Measurements from ENCODE around the gene COG5. TPM values are rescaled to one million over a fixed set of nuclear protein-coding genes. Genes with fewer than 3 reads are reported as not detected.

The COG5 gene
- total and polyA plus RNA-seq, 2 of the 8 experiments (the other 6 are each of a cell fraction or from before 2014, with no cell fraction given) = 10.5 to 28.1 TPM

GRCh38 chr7:107206136-107206535 is 357.6 kb downstream of the COG5 start:
- Histone ChIP-seq H3K4ac (replicated peaks; ENCODE audit: insufficient read length, low read depth, low read length) (no peak overlapping the region), H3K4me3 (ENCODE audit: extremely low read depth in 1 of 4, insufficient read depth in 2 of 4, low read depth in 3 of 4, low read length in 4 of 4) (no peak overlapping the region), H2BK5ac (ENCODE audit: low read depth, low read length) (no peak overlapping the region), H3K27me3 (replicated peaks in 1 of 4; ENCODE audit: control insufficient read depth in 3 of 4, extremely low read depth in 1 of 4, insufficient read depth in 3 of 4, low read length in 3 of 4) (no peaks in the 10 kb centered on the region), H3K18ac (ENCODE audit: extremely low read depth, low read length) (no peak overlapping the region), H4K5ac (ENCODE audit: insufficient read length, low read depth, low read length) (no peak overlapping the region), H4K91ac (replicated peaks; ENCODE audit: insufficient read length, low read length) (no peak overlapping the region), H2AK5ac (ENCODE audit: low read depth, low read length) (no peak overlapping the region), H3K4me1 (replicated peaks in 1 of 4; ENCODE audit: control insufficient read depth in 3 of 4, insufficient read depth in 4 of 4, low read length in 3 of 4) (no peaks in the 10 kb centered on the region), H4K20me1 (replicated peaks in 1 of 2; ENCODE audit: control insufficient read depth in 1 of 2, insufficient read depth in 2 of 2, low read length in 2 of 2) (peaks cover 0 to 6% of the 10 kb centered on the region in 2 experiments), H3K36me3 (ENCODE audit: control insufficient read depth in 2 of 4, insufficient read depth in 4 of 4, low read length in 3 of 4) (peaks cover 0 to 27% (median 5%) of the 10 kb centered on the region in 4 experiments; a peak in 7 of 8 replicates), H2BK120ac (replicated peaks; ENCODE audit: low read depth, low read length) (no peak overlapping the region), H3K56ac (replicated peaks; ENCODE audit: insufficient read length, low read depth, low read length) (no peak overlapping the region), H3K79me1 (ENCODE audit: low read depth, low read length) (no peaks in the 10 kb centered on the region), H2BK15ac (ENCODE audit: low read length) (no peak overlapping the region), H2AFZ (ENCODE audit: low read length) (no peak overlapping the region), H3K4me2 (ENCODE audit: insufficient read depth in 1 of 2, low read depth in 2 of 2, low read length in 2 of 2) (no peak overlapping the region), H3K9ac (replicated peaks in 1 of 4; ENCODE audit: extremely low read depth in 1 of 4, low read depth in 3 of 4, low read length in 3 of 4) (no peak overlapping the region), H3K79me2 (ENCODE audit: control insufficient read depth in 1 of 2, insufficient read depth in 2 of 2, low read length in 2 of 2) (no peaks in the 10 kb centered on the region), H3K9me3 (ENCODE audit: insufficient read depth in 2 of 2, low read depth in 1 of 2, low read length in 1 of 2) (no peaks in the 10 kb centered on the region), H2BK12ac (ENCODE audit: low read depth, low read length) (no peak overlapping the region), H3K14ac (ENCODE audit: insufficient read length) (no peak overlapping the region), H2BK20ac (ENCODE audit: low read length) (no peak overlapping the region), H3K23ac (ENCODE audit: insufficient read length) (no peak overlapping the region), H4K8ac (ENCODE audit: extremely low read depth, insufficient read depth, low read length) (no peak overlapping the region), H3K23me2 (ENCODE audit: low read depth, low read length) (no peaks in the 10 kb centered on the region), H3K27ac (ENCODE audit: low read depth, low read length) (no peak overlapping the region)
- FAIRE-seq (no peak), DNase-seq (ENCODE audit: low read depth in 1 of 2, low spot score in 2 of 2) (no peak)
- TF ChIP-seq EP300 (IDR thresholded peaks at IDR 0.05; ENCODE audit: borderline replicate concordance in 1 of 2, low read depth in 2 of 2, low read length in 2 of 2) = no peak
- TF ChIP-seq POU5F1 (IDR thresholded peaks at IDR 0.05; ENCODE audit: low read depth, low read length) = no peak
- no peak for TF ChIP-seq CTBP2 (IDR thresholded peaks at IDR 0.05; ENCODE audit: borderline replicate concordance, insufficient read depth, insufficient read length, low read length)
- TF ChIP-seq POLR2AphosphoS5 (IDR thresholded peaks at IDR 0.05; ENCODE audit: low read depth, low read length) = no peak
- TF ChIP-seq FOSL1 (IDR thresholded peaks at IDR 0.05; ENCODE audit: insufficient read depth, low read depth, low read length) = no peak
- no peak for TF ChIP-seq SIRT6 (IDR thresholded peaks at IDR 0.05; ENCODE audit: low read length)
- no peak for TF ChIP-seq SP1 (IDR thresholded peaks at IDR 0.05; ENCODE audit: low read depth, low read length)
- no peak for TF ChIP-seq SUZ12 (IDR thresholded peaks at IDR 0.05; ENCODE audit: low read length)
- POLR2A ChIA-PET (ENCODE audit: partially characterized antibody) = no interaction called here
- 97% methylated on average over 6 of the region's 6 CpGs; no CpG with 5 or more reads in 1 of the 2 experiments for WGBS, 2 experiments (ENCODE audit: extremely low coverage in 1 of 2, insufficient coverage in 1 of 2, insufficient read length in 1 of 2, insufficient replicate concordance in 2 of 2, low coverage in 1 of 2, low lambda C conversion rate in 2 of 2, missing lambda C conversion rate in 1 of 2)
- CTCF ChIA-PET (ENCODE audit: partially characterized antibody) = interaction anchor here (0.9 to 1.9 kb wide), 4 partner anchors 11 to 296 kb away, joined by 3 to 6 read pairs (median 3); no protein-coding TSS in a partner anchor
